ENCODE measurements around the gene WDR12. TPM values are rescaled to one million over a fixed set of nuclear protein-coding genes. Genes with fewer than 3 reads are reported as not detected.

Gene WDR12
- total and polyA plus RNA-seq, 2 of the 13 experiments (the other 11 are each of a cell fraction or from before 2014, with no cell fraction given): 94.4 to 216 TPM

GRCh38 chr2:202910698-202911097 lies 775 bp downstream of the WDR12 start (continued):
- TF ChIP-seq, protein P1, sequence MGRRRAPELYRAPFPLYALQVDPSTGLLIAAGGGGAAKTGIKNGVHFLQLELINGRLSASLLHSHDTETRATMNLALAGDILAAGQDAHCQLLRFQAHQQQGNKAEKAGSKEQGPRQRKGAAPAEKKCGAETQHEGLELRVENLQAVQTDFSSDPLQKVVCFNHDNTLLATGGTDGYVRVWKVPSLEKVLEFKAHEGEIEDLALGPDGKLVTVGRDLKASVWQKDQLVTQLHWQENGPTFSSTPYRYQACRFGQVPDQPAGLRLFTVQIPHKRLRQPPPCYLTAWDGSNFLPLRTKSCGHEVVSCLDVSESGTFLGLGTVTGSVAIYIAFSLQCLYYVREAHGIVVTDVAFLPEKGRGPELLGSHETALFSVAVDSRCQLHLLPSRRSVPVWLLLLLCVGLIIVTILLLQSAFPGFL (CRISPR knock-in tag; IDR thresholded peaks at IDR 0.05): no peak
- TF ChIP-seq ZNF790 (CRISPR knock-in tag; IDR thresholded peaks at IDR 0.05; ENCODE audit: borderline replicate concordance): 0 out of 2 replicates have a peak, but pooled peaks have one; percentile 1
- no peak for TF ChIP-seq ZSCAN9 (CRISPR knock-in tag; IDR thresholded peaks at IDR 0.05; ENCODE audit: borderline replicate concordance)
- TF ChIP-seq ZNF230 (CRISPR knock-in tag; IDR thresholded peaks at IDR 0.05): no peak
- no peak for TF ChIP-seq NCOA1 (CRISPR knock-in tag; IDR thresholded peaks at IDR 0.05)
- no peak for TF ChIP-seq ATAD3A (CRISPR knock-in tag; IDR thresholded peaks at IDR 0.05)
- TF ChIP-seq GMEB1 (CRISPR knock-in tag; IDR thresholded peaks at IDR 0.05; ENCODE audit: borderline replicate concordance): no peak
- TF ChIP-seq ZNF468 (CRISPR knock-in tag; IDR thresholded peaks at IDR 0.05): no peak
- TF ChIP-seq MAFK (conservative IDR thresholded peaks at IDR 0.05 in 1 of 2, IDR thresholded peaks at IDR 0.05 in 1 of 2; ENCODE audit: low read length in 2 of 2): peak; percentile 78 to 85
- TF ChIP-seq MAFF (IDR thresholded peaks at IDR 0.05; ENCODE audit: low read depth, low read length): peak; percentile 75
- no peak for TF ChIP-seq TGIF2 (CRISPR knock-in tag; IDR thresholded peaks at IDR 0.05)
- no peak for TF ChIP-seq HMG20A (CRISPR knock-in tag; IDR thresholded peaks at IDR 0.05; ENCODE audit: borderline replicate concordance)
- no peak for TF ChIP-seq ZBTB20 (CRISPR knock-in tag; IDR thresholded peaks at IDR 0.05; ENCODE audit: borderline replicate concordance, low read depth)
